Eye (tissue), 1 donor: Measurements from ENCODE around the gene TTC28.
A peak's percentile ranks its signal among the peaks of the same experiment; 100 is the strongest.
"Not testable (repeated sequence)": the region's sequence is repeated elsewhere in the genome, so short reads cannot be mapped to it uniquely, and the experiment has no call there.

Experiments
- DNase-seq: peaks from one replicate; pipeline ENCODE4 v3.0.0-alpha.2; 2015

TTC28 gene

GRCh38 chr22:28600546-28601143 is 79.0 kb downstream of the TTC28 start:
- peak; percentile 86 for DNase-seq

- DNase-seq: no peak
Measured at GRCh38 chr22:28599693-28600092, 79.9 kb downstream of the TTC28 start.

- DNase-seq: no peak
Measured at GRCh38 chr22:28597665-28598064, 82.0 kb downstream of the TTC28 start.

- peak; percentile 89 for DNase-seq
Measured at GRCh38 chr22:28594797-28595462, 84.7 kb downstream of the TTC28 start.

- no peak for DNase-seq
Measured at GRCh38 chr22:28594076-28594796, 85.4 kb downstream of the TTC28 start.

- DNase-seq: no peak
Measured at GRCh38 chr22:28593299-28593698, 86.3 kb downstream of the TTC28 start.

GRCh38 chr22:28589102-28589750 is 90.4 kb downstream of the TTC28 start:
- DNase-seq: no peak

GRCh38 chr22:28585324-28585723 is 94.3 kb downstream of the TTC28 start:
- no peak for DNase-seq

GRCh38 chr22:28582806-28583205 is 96.8 kb downstream of the TTC28 start:
- DNase-seq: peak; percentile 57

GRCh38 chr22:28581016-28581415 is 98.6 kb downstream of the TTC28 start:
- DNase-seq: no peak

- no peak for DNase-seq
Measured at GRCh38 chr22:28576162-28576561, 103.5 kb downstream of the TTC28 start.

GRCh38 chr22:28574159-28574788 is 105.4 kb downstream of the TTC28 start:
- DNase-seq: peak; percentile 16

- DNase-seq: no peak
Measured at GRCh38 chr22:28570696-28571373, 108.8 kb downstream of the TTC28 start.

GRCh38 chr22:28568974-28569373 is 110.7 kb downstream of the TTC28 start:
- DNase-seq: not testable (repeated sequence)

- DNase-seq: no peak
Measured at GRCh38 chr22:28568099-28568498, 111.5 kb downstream of the TTC28 start.

- not testable (repeated sequence) for DNase-seq
Measured at GRCh38 chr22:28566920-28567499, 112.6 kb downstream of the TTC28 start.

GRCh38 chr22:28563636-28564035 is 116.0 kb downstream of the TTC28 start:
- DNase-seq: no peak

GRCh38 chr22:28562324-28562723 is 117.3 kb downstream of the TTC28 start:
- no peak for DNase-seq

- DNase-seq: not testable (repeated sequence)
Measured at GRCh38 chr22:28560743-28561101, 118.9 kb downstream of the TTC28 start.

- no peak for DNase-seq
Measured at GRCh38 chr22:28560046-28560742, 119.4 kb downstream of the TTC28 start.

GRCh38 chr22:28557184-28557583 is 122.5 kb downstream of the TTC28 start:
- no peak for DNase-seq
